MM.1S (cell line): ENCODE data around the gene TMEM132D.

ENCODE experiments used
- EZH2 ChIP-seq: fragments of 300-600 bp; sonication (generic); optimal IDR thresholded peaks from 2 replicates; pipeline ENCODE3; 2017; ENCODE audit warnings: low read depth, mild to moderate bottlenecking, antibody characterized with exemption, low read length, mixed read lengths
- TF ChIP-seq, protein P1 (sequence below): fragments of 300-600 bp; sonication (generic); IDR thresholded peaks from 2 replicates; pipeline ENCODE4 v1.5.1; 2016; ENCODE audit warnings: antibody characterized with exemption, low read length, mixed read lengths

- TF ChIP-seq, protein P1, sequence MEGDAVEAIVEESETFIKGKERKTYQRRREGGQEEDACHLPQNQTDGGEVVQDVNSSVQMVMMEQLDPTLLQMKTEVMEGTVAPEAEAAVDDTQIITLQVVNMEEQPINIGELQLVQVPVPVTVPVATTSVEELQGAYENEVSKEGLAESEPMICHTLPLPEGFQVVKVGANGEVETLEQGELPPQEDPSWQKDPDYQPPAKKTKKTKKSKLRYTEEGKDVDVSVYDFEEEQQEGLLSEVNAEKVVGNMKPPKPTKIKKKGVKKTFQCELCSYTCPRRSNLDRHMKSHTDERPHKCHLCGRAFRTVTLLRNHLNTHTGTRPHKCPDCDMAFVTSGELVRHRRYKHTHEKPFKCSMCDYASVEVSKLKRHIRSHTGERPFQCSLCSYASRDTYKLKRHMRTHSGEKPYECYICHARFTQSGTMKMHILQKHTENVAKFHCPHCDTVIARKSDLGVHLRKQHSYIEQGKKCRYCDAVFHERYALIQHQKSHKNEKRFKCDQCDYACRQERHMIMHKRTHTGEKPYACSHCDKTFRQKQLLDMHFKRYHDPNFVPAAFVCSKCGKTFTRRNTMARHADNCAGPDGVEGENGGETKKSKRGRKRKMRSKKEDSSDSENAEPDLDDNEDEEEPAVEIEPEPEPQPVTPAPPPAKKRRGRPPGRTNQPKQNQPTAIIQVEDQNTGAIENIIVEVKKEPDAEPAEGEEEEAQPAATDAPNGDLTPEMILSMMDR: no peak
- no peak for TF ChIP-seq EZH2
These were observed 72.5 kb downstream of the TMEM132D start for GRCh38 chr12:129831294-129831693.
